Measurements from ENCODE around the gene YPEL1. TPM values are rescaled to one million over a fixed set of nuclear protein-coding genes. Genes with fewer than 3 reads are reported as not detected.

The YPEL1 gene
- total and polyA plus RNA-seq, 2 donors (not counting 1 experiment from before 2014, with no cell fraction given) = 14.9 to 17.0 TPM

- Histone ChIP-seq H3K9me3 (ENCODE audit: control extremely low read depth in 1 of 3, control insufficient read depth in 2 of 3, insufficient read depth in 1 of 3, low read length in 2 of 3) (no peaks in the 10 kb centered on the region), H3K27me3 (replicated peaks in 1 of 4; ENCODE audit: control extremely low read depth in 1 of 4, control insufficient read depth in 3 of 4, insufficient read depth in 4 of 4, low read length in 3 of 4) (no peaks in the 10 kb centered on the region), H3K79me2 (ENCODE audit: control insufficient read depth, insufficient read depth, low read length) (peaks cover 44% of the 10 kb centered on the region), H2AFZ (ENCODE audit: insufficient read depth, low read depth, low read length, poor library complexity, severe bottlenecking) (peak overlapping the region; percentile 92), H4K20me1 (ENCODE audit: control insufficient read depth, insufficient read depth, low read length, poor library complexity, severe bottlenecking) (peaks cover 2% of the 10 kb centered on the region), H3K4me2 (replicated peaks; ENCODE audit: low read depth, low read length, poor library complexity, severe bottlenecking) (peak overlapping the region; percentile 79), H3K4me1 (ENCODE audit: control insufficient read depth in 2 of 2, insufficient read depth in 2 of 2, low read length in 2 of 2) (peaks cover 8 to 17% of the 10 kb centered on the region in 2 donors), H3K4me3 (ENCODE audit: control extremely low read depth in 1 of 5, extremely low read depth in 1 of 5, insufficient read depth in 1 of 5, low read depth in 2 of 5, low read length in 4 of 5) (peak overlapping the region in 4 of 5 experiments; percentile 77 to 96 (median 90)), H3K9ac (ENCODE audit: low read length) (peak overlapping the region; percentile 80), H3K27ac (ENCODE audit: low read length in 2 of 2) (peak overlapping the region; percentile 77 to 92), H3K36me3 (replicated peaks in 1 of 2; ENCODE audit: control extremely low read depth in 1 of 2, control insufficient read depth in 1 of 2, extremely low read depth in 1 of 2, insufficient read depth in 2 of 2, low read length in 1 of 2) (peaks cover 0 to 7% of the 10 kb centered on the region in 2 experiments)
- Mint-ChIP-seq H3K27ac (peak overlapping the region; percentile 99), H3K4me3 (peak overlapping the region; percentile 96), H3K9me3 (ENCODE audit: insufficient read depth) (no peaks in the 10 kb centered on the region), H3K27me3 (no peaks in the 10 kb centered on the region), H3K4me1 (peaks cover 28% of the 10 kb centered on the region)
- ATAC-seq (ENCODE audit: low read depth) (no peak), DNase-seq (peak; percentile 17)
- intact Hi-C loops (cut with micrococcal nuclease) = loop anchor here (1.0 to 5.0 kb wide), 2 partner anchors 8 to 272 kb away; no protein-coding TSS in a partner anchor
- ChIA-PET POLR2A (interaction anchor here (0.6 to 1.7 kb wide), 3 partner anchors 36 to 1265 kb away, joined by 3 to 12 read pairs (median 3); partner anchors contain the start of genes TOP3B and YDJC), CTCF (interaction anchor here (0.6 to 1.8 kb wide), 8 partner anchors 12 to 712 kb away, joined by 3 to 9 read pairs (median 4); partner anchors contain the start of genes PPM1F, SDF2L1 and YDJC)
- 73% methylated on average over 24 of the region's 26 CpGs for WGBS (ENCODE audit: insufficient coverage)
- TF ChIP-seq EZH2 (IDR thresholded peaks at IDR 0.05; ENCODE audit: borderline replicate concordance, insufficient read depth, low read depth, low read length, poor library complexity, severe bottlenecking) (no peak), CTCF (IDR thresholded peaks at IDR 0.05) (no peak)
These were observed 70.3 kb downstream of the YPEL1 start for GRCh38 chr22:21665047-21665851.

GRCh38 chr22:21663738-21664137 lies 71.9 kb downstream of the YPEL1 start:
- H3K4me2 ChIP-seq (replicated peaks; ENCODE audit: low read depth, low read length, poor library complexity, severe bottlenecking) = no peak overlapping the region
- H3K9me3 ChIP-seq (ENCODE audit: control extremely low read depth in 1 of 3, control insufficient read depth in 2 of 3, insufficient read depth in 1 of 3, low read length in 2 of 3) = no peaks in the 10 kb centered on the region
- H3K4me3 ChIP-seq (ENCODE audit: control extremely low read depth in 1 of 5, extremely low read depth in 1 of 5, insufficient read depth in 1 of 5, low read depth in 2 of 5, low read length in 4 of 5) = no peak overlapping the region
- TF ChIP-seq CTCF (IDR thresholded peaks at IDR 0.05) (no peak), EZH2 (IDR thresholded peaks at IDR 0.05; ENCODE audit: borderline replicate concordance, insufficient read depth, low read depth, low read length, poor library complexity, severe bottlenecking) (no peak)
- ChIA-PET CTCF (no interaction called here), POLR2A (no interaction called here)
- H3K27me3 ChIP-seq (replicated peaks in 1 of 4; ENCODE audit: control extremely low read depth in 1 of 4, control insufficient read depth in 3 of 4, insufficient read depth in 4 of 4, low read length in 3 of 4) = no peaks in the 10 kb centered on the region
- peaks cover 34% of the 10 kb centered on the region for H3K79me2 ChIP-seq (ENCODE audit: control insufficient read depth, insufficient read depth, low read length)
- H4K20me1 ChIP-seq (ENCODE audit: control insufficient read depth, insufficient read depth, low read length, poor library complexity, severe bottlenecking) = no peaks in the 10 kb centered on the region
- Mint-ChIP-seq H3K4me1 (peaks cover 24% of the 10 kb centered on the region), H3K27ac (no peak overlapping the region), H3K4me3 (peak overlapping the region; percentile 2), H3K27me3 (no peaks in the 10 kb centered on the region), H3K9me3 (ENCODE audit: insufficient read depth) (no peaks in the 10 kb centered on the region)
- DNase-seq = no peak
- H3K4me1 ChIP-seq (ENCODE audit: control insufficient read depth in 2 of 2, insufficient read depth in 2 of 2, low read length in 2 of 2) = peaks cover 8 to 17% of the 10 kb centered on the region in 2 donors
- H3K27ac ChIP-seq (ENCODE audit: low read length in 2 of 2) = no peak overlapping the region
- H2AFZ ChIP-seq (ENCODE audit: insufficient read depth, low read depth, low read length, poor library complexity, severe bottlenecking) = no peak overlapping the region
- ATAC-seq (ENCODE audit: low read depth) = no peak
- intact Hi-C loops (cut with micrococcal nuclease) = no loop called here
- no peaks in the 10 kb centered on the region for H3K36me3 ChIP-seq (replicated peaks in 1 of 2; ENCODE audit: control extremely low read depth in 1 of 2, control insufficient read depth in 1 of 2, extremely low read depth in 1 of 2, insufficient read depth in 2 of 2, low read length in 1 of 2)
- WGBS (ENCODE audit: insufficient coverage) = 100% methylated on average over 2 of the region's 2 CpGs
- H3K9ac ChIP-seq (ENCODE audit: low read length) = no peak overlapping the region

Data from B cell (primary cell).